ENCODE results near the gene PLB1.

Gene PLB1

GRCh38 chr2:28637066-28638047 is 141.5 kb downstream of the PLB1 start:
- intact Hi-C loops (cut with DNase I; ENCODE audit: low total_unique reads), result no loop called here
- Histone ChIP-seq H3K9me3 (no peaks in the 10 kb centered on the region), H3K27me3 (no peaks in the 10 kb centered on the region), H3K36me3 (no peaks in the 10 kb centered on the region), H3K4me1 (peaks cover 0 to 73% (median 48%) of the 10 kb centered on the region in 4 donors), H3K27ac (peak overlapping the region; percentile 98), H3K4me3 (no peak overlapping the region)
- DNase-seq, result peak; percentile 83 to 89
- no peak for TF ChIP-seq CTCF (IDR thresholded peaks at IDR 0.05)

- DNase-seq, result no peak
- no peaks in the 10 kb centered on the region for H3K27me3 ChIP-seq
- H3K9me3 ChIP-seq, result no peaks in the 10 kb centered on the region
- intact Hi-C loops (cut with DNase I; ENCODE audit: low total_unique reads), result no loop called here
- H3K4me1 ChIP-seq, result peaks cover 0 to 70% (median 50%) of the 10 kb centered on the region in 4 donors
- no peaks in the 10 kb centered on the region for H3K36me3 ChIP-seq
- no peak for TF ChIP-seq CTCF (IDR thresholded peaks at IDR 0.05)
- H3K4me3 ChIP-seq, result no peak overlapping the region
- peak overlapping the region; percentile 98 for H3K27ac ChIP-seq
These were observed 142.2 kb downstream of the PLB1 start for GRCh38 chr2:28638102-28638501.

GRCh38 chr2:28639092-28639691 is 143.3 kb downstream of the PLB1 start:
- no peak for TF ChIP-seq CTCF (IDR thresholded peaks at IDR 0.05)
- Histone ChIP-seq H3K4me3 (no peak overlapping the region), H3K4me1 (peaks cover 0 to 70% (median 53%) of the 10 kb centered on the region in 4 donors), H3K27me3 (no peaks in the 10 kb centered on the region), H3K36me3 (no peaks in the 10 kb centered on the region), H3K27ac (peak overlapping the region; percentile 58 to 98), H3K9me3 (no peaks in the 10 kb centered on the region)
- intact Hi-C loops (cut with DNase I; ENCODE audit: low total_unique reads), result no loop called here
- DNase-seq, result no peak

GRCh38 chr2:28639836-28640235 is 144.0 kb downstream of the PLB1 start:
- Histone ChIP-seq H3K36me3 (no peaks in the 10 kb centered on the region), H3K27me3 (no peaks in the 10 kb centered on the region), H3K9me3 (no peaks in the 10 kb centered on the region), H3K4me3 (no peak overlapping the region), H3K27ac (peak overlapping the region; percentile 58 to 98), H3K4me1 (peaks cover 0 to 70% (median 53%) of the 10 kb centered on the region in 4 donors)
- intact Hi-C loops (cut with DNase I; ENCODE audit: low total_unique reads), result no loop called here
- TF ChIP-seq CTCF (IDR thresholded peaks at IDR 0.05), result no peak
- DNase-seq, result no peak

- no peak overlapping the region for H3K4me3 ChIP-seq
- no peaks in the 10 kb centered on the region for H3K27me3 ChIP-seq
- intact Hi-C loops (cut with DNase I; ENCODE audit: low total_unique reads), result no loop called here
- H3K36me3 ChIP-seq, result no peaks in the 10 kb centered on the region
- TF ChIP-seq CTCF (IDR thresholded peaks at IDR 0.05), result no peak
- H3K9me3 ChIP-seq, result no peaks in the 10 kb centered on the region
- peak overlapping the region; percentile 58 to 98 for H3K27ac ChIP-seq
- peaks cover 0 to 72% (median 55%) of the 10 kb centered on the region in 4 donors for H3K4me1 ChIP-seq
- peak in 1 of 2 donors; percentile 16 for DNase-seq
These were observed 144.5 kb downstream of the PLB1 start for GRCh38 chr2:28640260-28640907.

Measured in tibial artery (tissue), 4 donors.